RKO (cell line): ENCODE results near the gene UBTF.

Source experiments
- DNase-seq: peaks from one replicate; pipeline ENCODE4 v3.0.0-alpha.2; 2016; ENCODE audit warnings: low spot score

UBTF gene

DNA sequence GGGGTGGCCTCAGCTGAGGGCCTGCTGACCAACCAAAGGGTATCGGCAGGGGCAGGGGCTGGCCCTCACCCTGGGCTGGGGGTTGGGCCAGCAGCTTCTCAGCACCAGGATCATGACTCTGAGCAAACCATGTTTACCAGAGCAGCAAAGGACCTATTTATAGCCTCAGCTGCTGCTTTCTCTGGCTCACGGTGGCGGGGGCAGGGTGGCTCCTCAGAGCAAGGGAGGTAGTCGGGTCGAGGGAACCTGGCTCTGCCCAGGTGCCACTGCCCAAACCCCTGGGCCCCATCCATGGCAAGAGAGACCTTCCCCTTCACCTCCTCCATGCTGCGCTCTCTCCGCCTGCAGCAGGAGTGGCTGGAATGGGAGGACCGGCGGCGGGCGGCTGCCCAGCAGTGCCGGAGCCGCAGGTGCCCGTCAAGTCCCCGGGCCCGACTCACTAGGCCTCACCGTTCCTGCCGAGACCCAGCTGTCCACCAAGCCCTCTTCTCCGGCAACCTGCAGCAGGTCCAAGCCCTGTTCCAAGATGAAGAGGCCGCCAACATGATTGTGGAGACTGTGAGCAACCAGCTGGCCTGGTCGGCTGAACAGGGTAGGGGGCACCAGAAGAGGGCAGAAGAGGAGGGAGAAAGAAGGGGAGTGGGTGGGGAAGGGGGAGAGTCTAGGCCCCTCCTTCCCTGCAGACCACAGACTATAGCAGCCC, 48.8 kb downstream of the UBTF start, which contains the start of gene ASB16:
TSS of gene ASB16 (plus strand) at position 206 of the 703 bp plus-strand sequence. CDS start at position 292, 86 bp downstream.
- no peak for DNase-seq

DNA sequence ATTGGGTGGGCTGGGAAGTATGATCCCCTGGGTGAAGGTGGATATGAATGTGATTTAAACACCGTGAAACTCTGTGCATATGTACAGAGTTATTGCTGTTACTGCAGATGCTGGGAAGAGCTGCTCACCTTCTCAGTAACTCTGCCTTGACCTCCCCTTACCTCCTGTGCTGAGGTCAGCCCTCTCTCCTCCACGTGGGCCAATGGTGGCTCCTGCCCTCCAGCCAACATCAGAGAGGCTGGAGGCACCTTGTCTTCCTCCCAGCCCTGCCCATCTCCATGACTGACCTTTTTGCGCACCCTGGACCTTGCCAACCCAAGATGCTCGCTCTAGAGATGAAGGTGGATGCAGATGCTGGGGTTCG, 49.4 kb downstream of the UBTF start:
- no peak for DNase-seq

GRCh38 chr17:44167181-44167861, 52.2 kb downstream of the UBTF start:
- no peak for DNase-seq

DNA sequence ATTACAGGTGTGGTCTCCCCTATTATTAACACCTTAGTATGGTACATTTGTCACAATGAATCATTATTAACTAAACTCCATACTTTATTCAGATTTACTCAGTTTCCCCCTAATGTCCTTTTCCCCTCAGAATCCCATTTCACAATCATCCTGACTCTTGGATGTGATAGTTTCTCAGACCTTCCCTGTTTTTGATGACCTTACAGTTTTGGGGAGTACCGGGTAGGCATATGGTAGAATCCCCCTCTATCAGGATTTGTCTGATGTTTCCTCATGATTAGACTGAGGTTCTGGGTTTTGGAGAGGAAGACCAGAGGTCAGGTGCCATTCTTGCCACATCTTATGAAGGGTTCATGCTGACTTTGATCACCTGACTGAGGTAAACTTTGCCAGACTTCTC, 55.0 kb downstream of the UBTF start:
- no peak for DNase-seq

DNA sequence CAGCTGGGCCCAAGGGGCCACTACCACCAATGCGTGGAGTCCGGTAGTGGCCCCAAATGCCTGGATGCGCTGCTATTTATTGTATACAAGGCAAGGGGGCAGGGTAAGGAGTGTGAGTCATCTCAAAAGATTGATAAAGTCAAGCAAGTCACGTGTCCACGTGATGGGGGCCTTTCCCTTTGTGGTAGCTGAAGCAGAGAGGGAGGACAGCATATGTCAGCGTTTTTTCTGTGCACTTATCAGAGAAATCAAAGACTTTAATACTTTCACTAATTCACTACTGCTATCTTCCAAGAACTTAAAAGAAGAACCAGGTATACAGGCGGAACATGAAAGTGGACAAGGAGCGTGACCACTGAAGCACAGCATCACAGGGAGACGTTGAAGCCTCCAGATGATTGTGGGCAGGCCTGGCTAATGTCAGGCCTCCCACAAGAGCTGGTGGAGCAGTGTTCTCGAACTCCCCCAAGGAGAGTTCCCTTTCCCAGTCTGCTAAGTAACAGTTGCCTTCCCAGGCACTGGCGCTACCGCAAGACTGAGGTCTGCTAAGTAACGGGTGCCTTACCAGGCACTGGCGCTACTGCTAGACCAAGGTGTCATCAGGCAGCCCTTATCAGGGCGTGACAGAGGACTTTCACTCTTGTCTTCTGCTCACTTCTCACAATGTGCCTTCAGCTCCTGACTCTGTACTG, 59.8 kb downstream of the UBTF start:
- DNase-seq = no peak

GRCh38 chr17:44155488-44155887, 64.0 kb downstream of the UBTF start:
- DNase-seq = no peak
